Adrenal gland (tissue), 12 donors: ENCODE results near the gene SIRT3. TPM values are rescaled to one million over a fixed set of nuclear protein-coding genes. Genes with fewer than 3 reads are reported as not detected.

Source experiments
- DNase-seq, 7 donors: peaks; one replicate each; pipeline ENCODE4 v3.0.0-alpha.2; 2019 to 2020
- H3K27ac ChIP-seq, 5 donors: fragments of 200-600 bp; sonication (generic) in 4 of 5; 1 replicate in 3 of 5; 2 replicates in 2 of 5; pipeline versions ENCODE4 v1.5.1 to v1.8.0; 2016 to 2020; ENCODE audit warnings: mild to moderate bottlenecking in 1 of 5
- H3K27me3 ChIP-seq: fragments of 200-600 bp; 2 replicates; pipeline ENCODE4 v1.8.0; 2021
- H3K36me3 ChIP-seq, 2 donors: fragments of 200-600 bp; replicated peaks in 1 of 2; 1 replicate in 1 of 2; 2 replicates in 1 of 2; pipeline versions ENCODE4 v1.5.1 to v1.8.0; 2018 to 2022
- H3K4me1 ChIP-seq, 2 donors: fragments of 200-600 bp; replicated peaks in 1 of 2; 1 replicate in 1 of 2; 2 replicates in 1 of 2; pipeline versions ENCODE4 v1.5.1 to v1.8.0; 2018 to 2021
- H3K4me3 ChIP-seq, 4 donors: fragments of 200-600 bp; sonication (generic) in 3 of 4; one replicate each; pipeline ENCODE4 v1.5.1; 2016 to 2018
- H3K9me3 ChIP-seq, 3 donors: fragments of 200-600 bp; sonication (generic) in 1 of 3; replicated peaks in 1 of 3; 1 replicate in 2 of 3; 2 replicates in 1 of 3; pipeline versions ENCODE4 v1.5.1 to v1.8.0; 2016 to 2021
- POLR2A ChIP-seq, 2 donors: fragments of 450-650 bp; IDR thresholded peaks; one replicate each; pipeline ENCODE4 v1.6.1; 2017; ENCODE audit warnings: antibody characterized with exemption in 2 of 2, mild to moderate bottlenecking in 2 of 2, moderate library complexity in 1 of 2
- WGBS, 4 donors: extraction: QIAGEN DNeasy Blood & Tissue Kit in 2 of 4; methylation state at CpG; one replicate each; pipeline versions ENCODE4 v1.1.5 to v1.1.7; 2013 to 2017; 5-methylcytosine and 5-hydroxymethylcytosine counted together
- intact Hi-C, 2 donors: fragments of 100-400 bp; cut with DNase I; formaldehyde crosslinking; loops; one replicate each; pipeline versions ENCODE4 v1.14.1 to v1.15.0; 2022 to 2023
- polyA plus RNA-seq, 3 donors: library from polyadenylated mRNA; stranded (reverse); fragments of 200-250 nt in 2 of 3; fragments of 350-450 nt in 1 of 3; fragmentation: Illumina TruSeq in 1 of 3; extraction: RNeasy Lipid Tissue Mini Kit (QIAGEN cat#74804) in 1 of 3; gene quantifications; one replicate each; pipeline ENCODE4 v1.2.3, GENCODE V29; 2013 to 2014
- total RNA-seq, 9 donors: library from RNA; depleted of rRNA in 4 of 9; stranded (reverse); fragments of >200 nt in 4 of 9; fragments of 120-200 nt in 1 of 9; fragmentation: NEBNext Ultra II Directional in 1 of 9; extraction: Animal tissue kit (Norgen Biotek cat#: 25700) in 1 of 9; gene quantifications; one replicate each; pipeline versions ENCODE4 v1.1.0 to v1.2.4, GENCODE V29; 2013 to 2023
- TF ChIP-seq, protein P1 (sequence below), 6 experiments: fragments of 450-650 bp in 4 of 6; fragments of 200-600 bp in 2 of 6; sonication (generic) in 1 of 6; IDR thresholded peaks; 1 replicate in 5 of 6; 2 replicates in 1 of 6; pipeline versions ENCODE4 v1.5.1 to v1.8.0; 2016 to 2021; ENCODE audit warnings: antibody characterized with exemption in 6 of 6, mild to moderate bottlenecking in 2 of 6, moderate library complexity in 1 of 6
- donor health status: healthy with polysubstance abuse.
- donor health status: Bipolar disorder and iron deficiency.
- donor health status: DM: yes; HTN: yes; CAD: no.
- donor health status: DM: no; HTN: no; CAD: no.
- donor health status: DM: no; HTN: no; CAD: no.
- donor health status: DM: yes; HTN: yes; CAD: no.

Gene SIRT3
- total and polyA plus RNA-seq, 12 donors, result 13.8 to 30.6 (median 23.7) TPM

- Histone ChIP-seq H3K27me3 (peaks cover 48% of the 10 kb centered on the region), H3K4me1 (peaks cover 0 to 13% of the 10 kb centered on the region in 2 donors), H3K36me3 (no peaks in the 10 kb centered on the region), H3K27ac (no peak overlapping the region), H3K4me3 (peak overlapping the region in 1 of 4 donors; percentile 28), H3K9me3 (no peaks in the 10 kb centered on the region)
- 12 to 43% (median 14%) methylated on average over 21 to 97 of the region's 97 CpGs for WGBS, 4 donors
- no peak for DNase-seq
- intact Hi-C loops, result no loop called here
- TF ChIP-seq, protein P1, sequence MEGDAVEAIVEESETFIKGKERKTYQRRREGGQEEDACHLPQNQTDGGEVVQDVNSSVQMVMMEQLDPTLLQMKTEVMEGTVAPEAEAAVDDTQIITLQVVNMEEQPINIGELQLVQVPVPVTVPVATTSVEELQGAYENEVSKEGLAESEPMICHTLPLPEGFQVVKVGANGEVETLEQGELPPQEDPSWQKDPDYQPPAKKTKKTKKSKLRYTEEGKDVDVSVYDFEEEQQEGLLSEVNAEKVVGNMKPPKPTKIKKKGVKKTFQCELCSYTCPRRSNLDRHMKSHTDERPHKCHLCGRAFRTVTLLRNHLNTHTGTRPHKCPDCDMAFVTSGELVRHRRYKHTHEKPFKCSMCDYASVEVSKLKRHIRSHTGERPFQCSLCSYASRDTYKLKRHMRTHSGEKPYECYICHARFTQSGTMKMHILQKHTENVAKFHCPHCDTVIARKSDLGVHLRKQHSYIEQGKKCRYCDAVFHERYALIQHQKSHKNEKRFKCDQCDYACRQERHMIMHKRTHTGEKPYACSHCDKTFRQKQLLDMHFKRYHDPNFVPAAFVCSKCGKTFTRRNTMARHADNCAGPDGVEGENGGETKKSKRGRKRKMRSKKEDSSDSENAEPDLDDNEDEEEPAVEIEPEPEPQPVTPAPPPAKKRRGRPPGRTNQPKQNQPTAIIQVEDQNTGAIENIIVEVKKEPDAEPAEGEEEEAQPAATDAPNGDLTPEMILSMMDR (IDR thresholded peaks at IDR 0.05), result no peak
- TF ChIP-seq POLR2A (IDR thresholded peaks at IDR 0.05), result no peak
Measured at GRCh38 chr11:279040-279965, 43.2 kb upstream of the SIRT3 start.

DNA sequence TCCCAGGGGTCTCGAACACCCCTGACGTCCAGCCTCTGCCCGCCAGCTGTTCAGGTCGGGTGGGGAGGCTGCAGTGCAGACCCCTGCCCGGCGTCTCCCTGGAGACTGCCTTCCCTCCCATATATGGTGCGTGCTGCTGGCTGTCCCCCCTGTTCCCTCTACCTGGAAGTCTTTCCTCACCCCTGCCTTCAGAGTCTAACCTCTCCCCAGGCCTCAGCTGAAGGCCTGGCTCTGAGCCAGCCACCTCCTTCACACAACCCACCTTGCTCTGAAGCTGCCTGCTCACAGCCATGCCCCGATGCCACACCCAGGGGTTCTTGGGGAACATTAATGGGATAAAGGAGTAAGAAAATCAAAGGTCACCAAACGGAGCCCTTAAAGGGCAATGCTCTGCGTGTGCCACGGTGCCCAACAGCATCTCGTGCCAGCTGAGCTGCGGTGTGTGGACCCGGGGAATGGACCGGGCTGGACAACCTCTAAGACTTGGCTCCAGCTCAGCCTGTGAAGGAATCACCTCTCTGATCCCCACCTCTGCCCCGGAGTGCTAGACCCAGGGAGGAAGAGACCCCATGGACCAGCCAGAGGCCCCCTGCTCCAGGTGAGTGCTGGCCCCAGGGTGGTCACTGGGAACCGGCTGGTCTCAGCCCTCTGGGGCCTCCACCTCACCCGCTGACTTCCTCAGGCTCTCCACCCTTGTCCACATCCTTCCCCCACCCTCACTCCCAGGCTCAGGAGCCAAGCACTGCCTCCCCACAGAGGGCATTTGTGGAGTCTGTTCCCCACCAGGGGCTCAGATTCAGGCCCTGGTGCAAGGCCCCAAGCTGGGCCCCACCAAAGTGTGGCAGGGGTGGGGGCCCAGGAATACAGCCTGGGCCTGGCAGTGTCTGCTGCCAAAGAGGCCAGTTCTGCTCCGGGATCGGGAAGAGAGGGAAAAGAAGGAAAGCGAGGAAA, 42.1 kb upstream of the SIRT3 start, which contains the start of gene NLRP6:
TSS of gene NLRP6 (plus strand) at position 407 of the 951 bp plus-strand sequence. CDS start at position 570, 163 bp downstream.
- no peak for DNase-seq
- Histone ChIP-seq H3K27me3 (peaks cover 48% of the 10 kb centered on the region), H3K4me3 (peak within 1 kb of the TSS in 1 of 4 donors; percentile 28), H3K36me3 (no peaks in the 10 kb centered on the region), H3K27ac (no peak within 1 kb of the TSS), H3K4me1 (peaks cover 0 to 13% of the 10 kb centered on the region in 2 donors), H3K9me3 (no peaks in the 10 kb centered on the region)
- no peak for TF ChIP-seq POLR2A (IDR thresholded peaks at IDR 0.05)
- TF ChIP-seq, protein P1 (IDR thresholded peaks at IDR 0.05), result no peak
- WGBS, 4 donors, result 75 to 81% (median 77%) methylated on average over 17 to 21 of the region's 21 CpGs
- intact Hi-C loops, result no loop called here

DNA sequence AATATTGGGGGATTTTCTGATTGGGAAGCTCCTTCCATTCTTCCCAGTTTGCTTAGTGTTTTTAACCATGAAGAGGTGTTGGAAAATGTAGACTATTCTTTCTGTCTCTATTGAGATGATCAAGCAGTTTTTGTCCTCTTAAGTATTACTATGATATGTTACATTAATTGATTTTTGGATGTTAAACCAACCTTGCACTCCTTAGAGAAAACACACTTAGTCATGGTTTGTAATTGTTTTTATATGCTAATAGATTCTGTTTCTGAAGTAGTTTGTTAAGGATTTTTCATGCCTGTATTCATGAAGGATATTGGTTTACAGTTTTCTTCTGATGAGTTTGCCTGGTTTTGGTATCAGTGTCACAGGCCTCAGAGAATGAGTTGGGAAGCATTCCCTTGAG, 40.1 kb upstream of the SIRT3 start:
- no peak for DNase-seq
- Histone ChIP-seq H3K36me3 (no peaks in the 10 kb centered on the region), H3K9me3 (no peaks in the 10 kb centered on the region), H3K4me1 (peaks cover 0 to 13% of the 10 kb centered on the region in 2 donors), H3K4me3 (no peak overlapping the region), H3K27me3 (peaks cover 30% of the 10 kb centered on the region), H3K27ac (no peak overlapping the region)
- no peak for TF ChIP-seq POLR2A (IDR thresholded peaks at IDR 0.05)
- TF ChIP-seq, protein P1 (IDR thresholded peaks at IDR 0.05), result no peak
- intact Hi-C loops, result no loop called here

- H3K27me3 ChIP-seq, result no peaks in the 10 kb centered on the region
- H3K4me1 ChIP-seq, result no peaks in the 10 kb centered on the region
- WGBS, 4 donors, result 79 to 82% (median 81%) methylated on average over 6 of the region's 6 CpGs
- no peak overlapping the region for H3K27ac ChIP-seq
- H3K4me3 ChIP-seq, result no peak overlapping the region
- intact Hi-C loops, result no loop called here
- H3K36me3 ChIP-seq, result no peaks in the 10 kb centered on the region
- no peak for TF ChIP-seq POLR2A (IDR thresholded peaks at IDR 0.05)
- TF ChIP-seq, protein P1 (IDR thresholded peaks at IDR 0.05), result no peak
- no peaks in the 10 kb centered on the region for H3K9me3 ChIP-seq
- no peak for DNase-seq
Measured at GRCh38 chr11:272931-273198, 36.7 kb upstream of the SIRT3 start.
